HG03108 (cell line): ENCODE data around the gene F2R.
"Not testable (repeated sequence)": the region's sequence is repeated elsewhere in the genome, so short reads cannot be mapped to it uniquely, and the experiment has no call there.

ENCODE experiments used
- ATAC-seq: cut with Tn5 transposase; IDR thresholded peaks from one replicate; pipeline ENCODE4 v1.9.1; 2021; ENCODE audit warnings: moderate library complexity; ENCODE audit not compliant: unreplicated experiment

The F2R gene

GRCh38 chr5:76751291-76751690 lies 35.4 kb downstream of the F2R start:
- ATAC-seq = no peak

- ATAC-seq = no peak
Measured at GRCh38 chr5:76754668-76755078, 38.7 kb downstream of the F2R start.

- no peak for ATAC-seq
Measured at GRCh38 chr5:76755779-76756637, 40.1 kb downstream of the F2R start.

- ATAC-seq = no peak
Measured at GRCh38 chr5:76757049-76757448, 41.1 kb downstream of the F2R start.

GRCh38 chr5:76761118-76761517 lies 45.2 kb downstream of the F2R start:
- not testable (repeated sequence) for ATAC-seq

GRCh38 chr5:76762484-76762883 lies 46.6 kb downstream of the F2R start:
- no peak for ATAC-seq

- ATAC-seq = no peak
Measured at GRCh38 chr5:76763136-76763535, 47.2 kb downstream of the F2R start.

- ATAC-seq = no peak
Measured at GRCh38 chr5:76764374-76764773, 48.4 kb downstream of the F2R start.

GRCh38 chr5:76765249-76765648 lies 49.3 kb downstream of the F2R start:
- no peak for ATAC-seq

GRCh38 chr5:76766746-76767145 lies 50.8 kb downstream of the F2R start:
- no peak for ATAC-seq

GRCh38 chr5:76771041-76771440 lies 55.1 kb downstream of the F2R start:
- not testable (repeated sequence) for ATAC-seq

- ATAC-seq = no peak
Measured at GRCh38 chr5:76771705-76772405, 55.9 kb downstream of the F2R start.

- no peak for ATAC-seq
Measured at GRCh38 chr5:76775921-76776320, 60.0 kb downstream of the F2R start.

- ATAC-seq = no peak
Measured at GRCh38 chr5:76776391-76776790, 60.5 kb downstream of the F2R start.

- ATAC-seq = not testable (repeated sequence)
Measured at GRCh38 chr5:76780616-76781015, 64.7 kb downstream of the F2R start.

- no peak for ATAC-seq
Measured at GRCh38 chr5:76781775-76782174, 65.8 kb downstream of the F2R start.

- no peak for ATAC-seq
Measured at GRCh38 chr5:76782444-76782843, 66.5 kb downstream of the F2R start.
